ENCODE data around the gene ZNF567. TPM values are rescaled to one million over a fixed set of nuclear protein-coding genes. Genes with fewer than 3 reads are reported as not detected.
A peak's percentile ranks its signal among the peaks of the same experiment; 100 is the strongest.

Gene ZNF567
- total and polyA plus RNA-seq, 4 donors, result 1.7 to 4.3 (median 2.6) TPM

DNA sequence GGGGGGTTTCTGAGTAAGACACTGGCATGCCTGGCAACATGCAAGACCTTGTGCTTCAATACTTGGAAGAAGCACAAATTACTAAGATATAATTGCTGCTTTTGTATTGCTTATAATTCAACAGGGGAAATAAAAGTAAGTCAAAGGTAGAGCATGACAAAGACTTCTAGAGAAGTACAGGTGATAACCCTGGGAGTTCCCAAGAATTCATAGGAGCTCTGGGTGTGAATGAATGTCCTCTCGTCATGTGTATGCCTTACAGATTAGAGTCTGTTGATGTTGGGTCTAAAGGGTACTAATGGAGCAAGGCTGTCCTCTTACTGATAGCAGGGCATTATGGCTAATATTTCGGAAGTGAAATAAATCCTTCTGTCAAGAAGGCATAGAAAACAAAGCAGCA lies 13.2 kb upstream of the ZNF567 start:
- H3K9me3 ChIP-seq (ENCODE audit: control insufficient read depth in 4 of 4, low read length in 3 of 4), result peaks cover 11 to 42% (median 28%) of the 10 kb centered on the region in 4 donors
- 96% methylated on average over 2 of the region's 2 CpGs for WGBS
- no peaks in the 10 kb centered on the region for H3K4me1 ChIP-seq (ENCODE audit: control insufficient read depth in 4 of 4, insufficient read depth in 4 of 4, low read length in 3 of 4)
- TF ChIP-seq RXRA (IDR thresholded peaks at IDR 0.05), result no peak
- TF ChIP-seq FOXA1 (IDR thresholded peaks at IDR 0.05), result no peak
- no peak for TF ChIP-seq HNF4G (IDR thresholded peaks at IDR 0.05)
- TF ChIP-seq FOXA2 (IDR thresholded peaks at IDR 0.05), result no peak
- TF ChIP-seq EGR1 (IDR thresholded peaks at IDR 0.05; ENCODE audit: low read depth in 2 of 2), result no peak
- TF ChIP-seq NR2F2 (IDR thresholded peaks at IDR 0.05), result no peak
- no peak for TF ChIP-seq SP1 (IDR thresholded peaks at IDR 0.05)
- TF ChIP-seq JUND (IDR thresholded peaks at IDR 0.05), result no peak
- TF ChIP-seq RAD21 (IDR thresholded peaks at IDR 0.05), result no peak
- TF ChIP-seq CTCF (IDR thresholded peaks at IDR 0.05; ENCODE audit: low read depth, low read length, missing input control), result no peak
- no peak for TF ChIP-seq HNF4A (conservative IDR thresholded peaks at IDR 0.05)
- TF ChIP-seq YY1 (IDR thresholded peaks at IDR 0.05), result no peak
- TF ChIP-seq TAF1 (conservative IDR thresholded peaks at IDR 0.05), result no peak
- TF ChIP-seq REST (IDR thresholded peaks at IDR 0.05), result no peak
- TF ChIP-seq, protein P1, sequence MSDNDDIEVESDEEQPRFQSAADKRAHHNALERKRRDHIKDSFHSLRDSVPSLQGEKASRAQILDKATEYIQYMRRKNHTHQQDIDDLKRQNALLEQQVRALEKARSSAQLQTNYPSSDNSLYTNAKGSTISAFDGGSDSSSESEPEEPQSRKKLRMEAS (IDR thresholded peaks at IDR 0.05), result no peak
- TF ChIP-seq, protein P2, sequence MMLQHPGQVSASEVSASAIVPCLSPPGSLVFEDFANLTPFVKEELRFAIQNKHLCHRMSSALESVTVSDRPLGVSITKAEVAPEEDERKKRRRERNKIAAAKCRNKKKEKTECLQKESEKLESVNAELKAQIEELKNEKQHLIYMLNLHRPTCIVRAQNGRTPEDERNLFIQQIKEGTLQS (IDR thresholded peaks at IDR 0.05), result no peak
- TF ChIP-seq ZBTB33 (IDR thresholded peaks at IDR 0.05), result no peak
- no peak for TF ChIP-seq GABPA (IDR thresholded peaks at IDR 0.05 in 1 of 2, conservative IDR thresholded peaks at IDR 0.05 in 1 of 2)
- H3K27ac ChIP-seq (ENCODE audit: low read depth in 1 of 2, low read length in 2 of 2), result no peak overlapping the region
- peaks cover 0 to 26% (median 13%) of the 10 kb centered on the region in 4 donors for H3K36me3 ChIP-seq (ENCODE audit: control insufficient read depth in 4 of 4, insufficient read depth in 3 of 4, low read depth in 1 of 4, low read length in 3 of 4)
- no peaks in the 10 kb centered on the region for H3K27me3 ChIP-seq (ENCODE audit: control insufficient read depth in 4 of 4, insufficient read depth in 4 of 4, low read length in 3 of 4)
- no peak overlapping the region for H3K9ac ChIP-seq (ENCODE audit: low read depth in 1 of 2, low read length in 2 of 2)
- peak overlapping the region in 2 of 3 donors; percentile 14 to 16 for H3K4me3 ChIP-seq (ENCODE audit: low read depth in 1 of 3, low read length in 3 of 3)
- DNase-seq (ENCODE audit: low spot score), result no peak

Data from liver (tissue), 9 donors.